Measurements from ENCODE around the gene LHB.

LHB gene

GRCh38 chr19:48966541-48967345 is 50.1 kb downstream of the LHB start:
- TF ChIP-seq TEAD4 (IDR thresholded peaks at IDR 0.05) (no peak), CEBPB (IDR thresholded peaks at IDR 0.05) (no peak), ZBTB7A (IDR thresholded peaks at IDR 0.05; ENCODE audit: low read depth) (no peak), RAD21 (IDR thresholded peaks at IDR 0.05; ENCODE audit: low read depth) (no peak), USF1 (IDR thresholded peaks at IDR 0.05) (no peak), REST (IDR thresholded peaks at IDR 0.05; ENCODE audit: low read depth) (no peak), MAX (IDR thresholded peaks at IDR 0.05) (no peak), CREB1 (IDR thresholded peaks at IDR 0.05; ENCODE audit: low read depth) (no peak), EGR1 (IDR thresholded peaks at IDR 0.05) (no peak), EP300 (IDR thresholded peaks at IDR 0.05; ENCODE audit: borderline replicate concordance) (no peak), YY1 (IDR thresholded peaks at IDR 0.05; ENCODE audit: low read depth) (no peak), FOXM1 (IDR thresholded peaks at IDR 0.05; ENCODE audit: borderline replicate concordance, low read depth) (no peak), TCF12 (IDR thresholded peaks at IDR 0.05; ENCODE audit: low read depth) (no peak), TAF1 (IDR thresholded peaks at IDR 0.05; ENCODE audit: low read depth) (no peak), NFIC (IDR thresholded peaks at IDR 0.05) (no peak)
